ENCODE data around the gene MYOM3. TPM values are rescaled to one million over a fixed set of nuclear protein-coding genes. Genes with fewer than 3 reads are reported as not detected.

Gene MYOM3
- total RNA-seq, 1 donor from 2014 or later = not detected

- no peak for DNase-seq (ENCODE audit: low spot score in 2 of 2)
- FAIRE-seq = no peak
These were observed 6.7 kb upstream of the MYOM3 start for GRCh38 chr1:24118410-24119242.

- no peak for FAIRE-seq
- no peak for DNase-seq (ENCODE audit: low spot score in 2 of 2)
These were observed 5.9 kb upstream of the MYOM3 start for GRCh38 chr1:24117722-24118409.

- no peak for DNase-seq (ENCODE audit: low spot score in 2 of 2)
- FAIRE-seq = no peak
These were observed 5.2 kb upstream of the MYOM3 start for GRCh38 chr1:24117132-24117531.

GRCh38 chr1:24114753-24115152 is 2.8 kb upstream of the MYOM3 start:
- DNase-seq (ENCODE audit: low spot score in 2 of 2) = no peak
- no peak for FAIRE-seq

- DNase-seq (ENCODE audit: low spot score in 2 of 2) = no peak
- FAIRE-seq = no peak
These were observed 1.7 kb upstream of the MYOM3 start for GRCh38 chr1:24113641-24114033.

GRCh38 chr1:24111262-24111995 is 506 bp downstream of the MYOM3 start:
- FAIRE-seq (no peak), DNase-seq (ENCODE audit: low spot score in 2 of 2) (no peak)

GRCh38 chr1:24110642-24111261 is 1.2 kb downstream of the MYOM3 start:
- FAIRE-seq (no peak), DNase-seq (ENCODE audit: low spot score in 2 of 2) (no peak)

- FAIRE-seq (no peak), DNase-seq (ENCODE audit: low spot score in 2 of 2) (no peak)
These were observed 2.1 kb downstream of the MYOM3 start for GRCh38 chr1:24109686-24110475.

GRCh38 chr1:24109166-24109483 is 2.8 kb downstream of the MYOM3 start:
- FAIRE-seq (no peak), DNase-seq (ENCODE audit: low spot score in 2 of 2) (no peak)

GRCh38 chr1:24108334-24109165 is 3.4 kb downstream of the MYOM3 start:
- no peak for FAIRE-seq
- no peak for DNase-seq (ENCODE audit: low spot score in 2 of 2)

- DNase-seq (ENCODE audit: low spot score in 2 of 2) = no peak
- FAIRE-seq = no peak
These were observed 4.3 kb downstream of the MYOM3 start for GRCh38 chr1:24107462-24108138.

- no peak for DNase-seq (ENCODE audit: low spot score in 2 of 2)
- no peak for FAIRE-seq
These were observed 6.4 kb downstream of the MYOM3 start for GRCh38 chr1:24105368-24106160.

GRCh38 chr1:24104854-24105253 is 7.1 kb downstream of the MYOM3 start:
- FAIRE-seq (no peak), DNase-seq (ENCODE audit: low spot score in 2 of 2) (no peak)

GRCh38 chr1:24103879-24104278 is 8.1 kb downstream of the MYOM3 start:
- no peak for FAIRE-seq

GRCh38 chr1:24103408-24103807 is 8.5 kb downstream of the MYOM3 start:
- FAIRE-seq (no peak), DNase-seq (ENCODE audit: low spot score in 2 of 2) (no peak)

More at GRCh38 chr1:24103879-24104278, 8.1 kb downstream of the MYOM3 start:
- DNase-seq (ENCODE audit: low spot score in 2 of 2) = no peak

- DNase-seq (ENCODE audit: low spot score in 2 of 2) (no peak), FAIRE-seq (no peak)
These were observed 9.0 kb downstream of the MYOM3 start for GRCh38 chr1:24102961-24103360.

- no peak for DNase-seq (ENCODE audit: low spot score in 2 of 2)
- no peak for FAIRE-seq
These were observed 9.9 kb downstream of the MYOM3 start for GRCh38 chr1:24101796-24102586.

Data from frontal cortex (tissue), 4 donors.